Inflammatory macrophage treated with lipopolysaccharide for 4 hours (primary cell): Measurements from ENCODE around the gene NDUFA13.

Source experiments
- DNase-seq: peaks from one replicate; pipeline ENCODE4 v3.0.0-alpha.2; 2020

The NDUFA13 gene

GRCh38 chr19:19549804-19550464 lies 33.9 kb downstream of the NDUFA13 start:
- DNase-seq: peak; percentile 15

DNA sequence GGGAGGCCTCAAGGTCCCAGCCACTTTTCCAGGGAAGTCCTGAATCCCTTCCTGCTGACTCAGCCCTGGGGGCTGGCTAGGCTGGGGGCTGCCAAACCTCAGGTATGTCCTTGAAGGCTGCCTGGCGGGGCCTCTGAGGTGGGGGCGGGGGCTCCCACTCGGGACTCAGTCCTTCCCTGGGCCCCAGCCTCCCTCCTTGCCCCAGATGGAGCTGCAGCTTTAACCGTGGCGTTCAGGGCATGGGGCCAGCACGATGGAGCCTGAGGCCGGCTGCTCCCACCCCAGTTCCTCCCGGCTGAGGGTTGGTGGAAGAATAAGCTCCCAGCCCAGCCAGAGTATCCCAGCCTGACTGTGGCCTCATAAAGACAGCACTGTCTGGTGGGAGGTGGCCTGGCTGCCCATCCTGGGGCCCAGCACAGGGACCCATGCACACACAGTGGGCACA lies 34.5 kb downstream of the NDUFA13 start:
- no peak for DNase-seq

DNA sequence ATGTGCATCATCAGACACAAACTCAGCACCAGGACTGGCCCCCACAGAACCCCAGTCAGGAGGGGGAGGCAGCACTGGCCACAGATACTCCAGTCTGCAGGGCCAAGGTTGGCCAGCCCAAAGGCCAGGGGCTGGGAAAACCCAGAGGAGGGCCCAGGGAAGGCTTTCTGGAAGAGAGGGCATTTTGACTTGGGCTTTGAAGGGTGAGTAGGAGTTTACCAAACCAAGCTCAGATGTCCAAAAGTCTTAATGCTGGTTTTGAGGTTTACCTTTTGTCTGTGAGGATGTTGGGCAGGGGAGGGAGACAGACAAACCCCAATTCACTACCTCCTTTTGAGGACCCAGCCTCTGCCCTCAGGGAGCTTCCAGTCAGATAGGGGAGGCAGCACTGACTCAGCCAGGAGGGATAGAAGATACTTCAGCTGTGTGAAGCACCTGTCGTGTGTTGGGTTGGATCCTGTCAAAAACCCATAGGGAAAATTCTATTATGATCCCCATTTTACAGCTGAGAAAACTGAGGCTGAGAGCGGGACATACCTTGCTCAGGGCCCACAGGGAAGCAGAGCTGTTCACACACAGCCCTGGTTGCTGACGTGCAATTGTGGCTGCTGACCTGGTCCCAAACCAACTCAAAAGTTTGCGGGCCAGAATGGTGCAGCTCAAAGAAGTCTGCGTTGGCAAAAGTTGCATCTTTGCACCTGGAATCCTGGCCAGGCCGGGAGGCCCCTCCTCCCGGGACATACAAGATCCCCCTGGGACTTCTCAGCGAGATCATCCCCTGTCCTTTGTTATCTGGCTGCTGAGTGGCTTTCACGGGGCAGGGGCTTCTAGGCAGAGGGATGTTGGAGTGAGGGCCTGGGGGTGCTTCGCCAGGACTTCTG lies 35.2 kb downstream of the NDUFA13 start:
- no peak for DNase-seq

DNA sequence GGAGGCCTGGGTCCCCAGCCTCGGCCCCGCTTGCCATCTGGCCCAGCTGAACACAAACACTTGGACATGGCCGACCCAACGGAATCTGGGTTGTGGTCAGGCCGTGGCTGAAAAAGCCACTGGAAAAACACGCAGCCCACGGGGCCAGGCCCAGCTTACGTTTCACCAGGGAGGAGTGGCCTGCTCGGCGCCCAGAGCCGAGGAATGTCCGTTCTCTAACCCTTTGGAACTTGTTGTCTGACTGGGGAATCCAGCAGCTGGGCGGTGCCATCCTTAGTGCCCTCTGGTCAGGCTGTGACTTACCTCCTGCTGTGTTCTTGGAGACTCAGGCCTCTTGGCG lies 35.8 kb downstream of the NDUFA13 start:
- DNase-seq: no peak

DNA sequence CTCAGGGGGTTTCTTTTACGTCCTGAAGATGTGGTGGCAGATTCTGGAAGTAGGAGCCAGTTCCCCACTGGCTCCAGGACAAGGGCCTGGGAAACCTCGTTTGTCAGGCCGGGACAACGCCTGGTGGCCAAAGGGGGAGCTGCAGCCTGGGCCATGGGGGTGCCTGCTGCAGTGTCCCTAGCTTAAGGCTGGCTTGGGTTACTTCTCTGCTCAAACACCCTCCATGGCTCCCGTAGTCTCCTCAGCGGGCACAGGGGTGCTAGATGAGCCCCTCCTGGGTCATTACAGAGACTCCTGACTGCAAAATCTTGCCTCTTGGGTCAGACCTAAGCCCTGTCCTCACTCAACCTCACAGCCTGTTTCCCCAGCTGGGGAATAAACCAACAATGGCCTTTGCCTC lies 36.8 kb downstream of the NDUFA13 start:
- DNase-seq: peak; percentile 36

DNA sequence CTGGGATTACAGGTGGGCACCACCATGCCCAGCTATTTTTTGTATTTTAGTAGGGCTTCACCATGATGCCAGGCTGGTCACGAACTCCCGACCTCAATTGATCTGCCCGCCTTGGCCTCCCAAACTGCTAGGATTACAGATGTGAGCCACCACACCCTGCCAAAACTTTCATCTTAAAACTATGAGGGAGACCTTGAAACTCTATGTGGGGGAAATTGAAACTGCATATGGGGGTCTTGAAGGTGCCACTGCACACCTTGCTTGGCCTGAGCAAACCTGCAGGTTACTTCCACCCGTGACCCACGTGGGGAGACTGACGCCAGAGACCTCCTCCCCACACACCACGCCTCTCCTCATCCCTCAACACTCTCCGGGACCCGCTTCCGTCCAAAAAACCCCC lies 37.6 kb downstream of the NDUFA13 start:
- no peak for DNase-seq

DNA sequence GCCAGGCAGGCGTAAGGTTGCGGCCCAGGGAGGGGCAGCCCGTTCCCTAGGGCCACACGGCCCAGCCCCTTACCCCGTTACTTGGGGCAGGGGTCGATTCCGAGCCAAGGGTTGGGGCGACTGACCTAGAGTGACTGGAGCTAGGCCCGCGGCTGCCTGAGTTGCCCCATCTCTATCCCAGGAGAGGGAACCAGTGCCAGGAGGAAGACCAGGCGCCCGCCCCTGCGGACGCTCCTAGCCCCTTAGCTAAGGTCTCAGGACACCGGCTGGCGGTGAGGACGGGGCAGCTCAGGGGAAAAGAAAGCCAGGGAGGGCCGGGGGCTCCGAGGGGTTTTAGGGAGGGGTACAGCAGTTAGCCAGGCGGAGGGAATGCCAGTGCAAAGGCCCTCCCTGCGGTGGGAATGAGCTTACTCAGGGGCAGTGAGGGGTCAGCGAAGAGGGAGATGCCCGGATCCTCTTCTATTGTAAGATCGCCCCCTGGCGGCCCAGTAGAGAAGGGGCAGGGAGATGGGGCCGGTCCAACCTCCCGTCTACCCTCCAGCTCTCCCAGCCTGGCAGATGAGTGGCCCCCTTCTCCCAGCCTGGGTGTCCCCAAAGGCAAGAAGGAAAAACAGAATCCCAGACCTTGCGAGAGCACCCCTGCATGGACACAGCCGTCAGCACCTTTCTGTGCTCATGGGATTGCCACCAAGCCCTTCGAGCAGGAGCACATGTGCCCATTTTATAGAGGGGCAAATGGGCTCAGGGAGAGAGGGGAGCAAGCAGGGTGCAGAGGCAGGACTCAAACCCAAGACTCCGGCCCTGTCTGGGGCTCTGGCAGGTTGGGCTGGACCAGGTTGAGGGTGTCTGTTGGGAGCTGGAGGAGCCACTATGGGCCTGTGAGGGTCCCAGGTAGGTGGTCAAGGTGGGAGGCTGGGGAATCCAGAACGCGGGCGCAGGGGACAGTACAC lies 38.3 kb downstream of the NDUFA13 start:
- peak; percentile 60 for DNase-seq

GRCh38 chr19:19558055-19558454 lies 42.0 kb downstream of the NDUFA13 start:
- no peak for DNase-seq

DNA sequence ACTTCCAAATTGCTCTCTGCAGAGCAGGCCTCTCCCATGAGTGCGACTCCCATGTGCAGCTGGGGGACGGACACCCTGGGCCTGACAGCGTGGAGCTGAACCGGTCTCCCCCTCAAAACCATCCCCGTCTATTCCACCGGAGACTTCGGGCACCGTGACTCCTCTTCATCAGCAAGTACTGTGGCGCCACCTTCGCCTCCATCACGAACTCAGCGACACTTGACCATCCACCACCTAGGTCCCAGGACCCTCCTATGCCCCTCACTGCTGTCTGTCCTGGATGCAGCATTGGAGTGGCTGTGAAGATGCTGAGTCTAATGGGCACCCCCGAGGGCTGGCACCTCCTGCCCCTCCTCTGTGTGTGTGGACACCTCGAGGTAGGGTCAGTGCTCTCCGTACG lies 42.6 kb downstream of the NDUFA13 start:
- DNase-seq: no peak

DNA sequence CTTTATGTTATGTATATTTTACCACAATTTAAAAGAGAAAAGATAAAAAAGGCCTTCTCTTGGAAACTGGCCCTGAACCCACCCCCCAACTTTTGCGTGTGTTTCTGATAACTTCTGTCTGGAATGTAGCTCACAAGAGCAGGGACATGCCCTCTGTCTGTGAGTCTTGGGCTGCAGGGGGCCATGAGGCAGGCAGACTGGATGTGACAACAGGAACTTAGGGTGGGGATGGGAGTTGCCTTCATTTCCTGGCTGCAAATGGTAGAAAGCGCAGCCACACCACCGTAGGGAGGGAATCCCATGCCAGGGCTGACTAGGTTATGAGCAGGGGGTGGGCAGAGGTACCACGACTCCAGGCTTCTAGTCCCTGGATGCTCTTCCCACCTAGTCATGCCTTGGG lies 43.9 kb downstream of the NDUFA13 start:
- no peak for DNase-seq

DNA sequence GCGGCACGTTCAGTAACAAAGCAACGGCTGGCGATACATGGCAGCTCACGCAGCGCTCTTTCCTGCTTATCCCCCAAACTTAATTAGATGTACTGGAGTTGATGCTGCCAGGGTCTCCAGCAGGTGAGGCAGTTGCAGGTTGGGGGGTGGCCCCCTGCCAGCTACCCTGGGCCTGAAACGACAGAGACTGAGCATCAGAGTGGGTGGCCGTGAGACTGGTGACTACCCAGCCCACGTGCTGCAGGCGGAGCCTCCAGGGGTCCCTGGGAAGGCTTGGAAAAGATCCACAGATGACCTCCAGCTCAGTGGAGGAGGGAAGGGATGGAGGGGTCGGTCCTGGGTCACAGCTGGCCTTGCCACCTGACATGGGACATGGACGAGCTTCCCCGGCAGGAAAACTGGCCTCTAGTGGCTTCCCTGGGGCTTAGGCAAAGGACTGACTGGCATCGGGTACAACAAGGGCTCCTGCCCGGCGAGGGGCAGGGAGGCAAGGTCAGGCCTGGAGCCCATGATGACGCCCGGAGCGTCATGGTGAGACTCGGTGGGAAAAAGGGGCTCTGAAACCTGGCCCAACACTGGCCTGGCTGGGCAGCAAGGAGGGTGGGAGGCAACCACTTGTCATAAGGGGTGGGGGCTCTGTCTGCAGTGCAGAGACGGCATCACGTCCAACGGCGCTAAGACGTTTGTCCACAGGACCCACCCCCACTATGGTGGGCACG lies 46.1 kb downstream of the NDUFA13 start:
- no peak for DNase-seq

DNA sequence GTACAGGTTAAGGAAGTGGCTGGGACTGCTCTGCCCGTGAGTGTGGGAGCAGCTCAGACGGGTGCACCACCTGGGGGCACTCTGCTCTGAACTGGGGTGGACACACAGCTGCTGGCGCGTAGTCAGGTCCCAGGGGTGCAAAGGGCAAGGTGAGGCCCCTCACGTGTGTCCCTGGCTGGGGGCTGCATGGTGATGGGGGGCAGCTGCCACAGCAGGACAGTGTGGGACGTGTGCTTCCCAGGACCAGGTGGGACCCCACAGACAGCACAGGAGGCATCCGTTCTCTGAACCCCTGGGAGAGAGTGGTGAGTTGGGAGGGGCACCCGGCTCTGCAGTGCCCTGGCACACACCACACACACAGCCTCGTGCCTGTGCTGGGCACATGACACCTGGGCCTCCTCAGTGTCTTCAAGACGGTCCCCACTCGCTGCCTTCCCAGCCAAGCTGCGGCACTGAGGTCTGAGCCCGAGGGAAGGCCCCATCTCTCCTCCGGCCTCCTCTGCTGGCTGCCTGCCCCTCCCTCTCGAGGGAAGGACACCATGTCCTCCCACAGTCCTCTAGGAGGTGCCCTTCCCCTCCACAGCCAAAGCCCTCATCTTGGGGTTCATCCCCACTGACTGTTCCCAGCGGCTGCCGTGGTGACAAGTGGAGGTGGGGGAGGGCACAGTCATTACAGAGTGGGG lies 46.8 kb downstream of the NDUFA13 start:
- DNase-seq: no peak

DNA sequence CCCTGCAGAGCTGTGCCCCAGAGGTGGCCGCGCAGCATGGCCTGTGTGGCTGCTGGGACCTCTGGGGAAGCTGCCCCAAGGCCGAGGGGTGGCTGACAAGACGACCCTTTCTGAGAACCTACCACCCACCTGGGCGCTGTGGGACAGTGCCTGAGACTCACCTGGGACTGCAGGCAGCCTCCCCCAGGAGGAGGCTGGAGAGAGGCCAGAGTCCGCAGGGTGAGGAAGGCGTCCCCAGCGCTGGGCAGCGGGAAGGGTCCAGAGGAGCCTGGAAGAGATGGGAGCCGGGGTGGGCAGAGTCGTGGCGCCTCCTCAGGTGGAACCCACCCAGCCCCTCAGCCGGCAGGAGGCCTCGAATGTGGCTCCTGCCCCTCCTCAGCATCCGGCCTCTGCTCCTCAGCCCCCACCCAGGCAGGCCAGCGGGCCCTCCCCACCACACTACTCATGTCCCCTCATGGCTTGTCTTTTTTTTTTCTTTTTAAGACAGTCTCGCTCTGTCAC lies 47.4 kb downstream of the NDUFA13 start:
- DNase-seq: no peak

GRCh38 chr19:19566306-19566705 lies 50.3 kb downstream of the NDUFA13 start:
- no peak for DNase-seq

- DNase-seq: no peak
Observed at GRCh38 chr19:19567391-19567790, 51.4 kb downstream of the NDUFA13 start.

GRCh38 chr19:19568802-19569756 lies 53.1 kb downstream of the NDUFA13 start:
- no peak for DNase-seq

GRCh38 chr19:19570571-19570970 lies 54.5 kb downstream of the NDUFA13 start:
- no peak for DNase-seq

DNA sequence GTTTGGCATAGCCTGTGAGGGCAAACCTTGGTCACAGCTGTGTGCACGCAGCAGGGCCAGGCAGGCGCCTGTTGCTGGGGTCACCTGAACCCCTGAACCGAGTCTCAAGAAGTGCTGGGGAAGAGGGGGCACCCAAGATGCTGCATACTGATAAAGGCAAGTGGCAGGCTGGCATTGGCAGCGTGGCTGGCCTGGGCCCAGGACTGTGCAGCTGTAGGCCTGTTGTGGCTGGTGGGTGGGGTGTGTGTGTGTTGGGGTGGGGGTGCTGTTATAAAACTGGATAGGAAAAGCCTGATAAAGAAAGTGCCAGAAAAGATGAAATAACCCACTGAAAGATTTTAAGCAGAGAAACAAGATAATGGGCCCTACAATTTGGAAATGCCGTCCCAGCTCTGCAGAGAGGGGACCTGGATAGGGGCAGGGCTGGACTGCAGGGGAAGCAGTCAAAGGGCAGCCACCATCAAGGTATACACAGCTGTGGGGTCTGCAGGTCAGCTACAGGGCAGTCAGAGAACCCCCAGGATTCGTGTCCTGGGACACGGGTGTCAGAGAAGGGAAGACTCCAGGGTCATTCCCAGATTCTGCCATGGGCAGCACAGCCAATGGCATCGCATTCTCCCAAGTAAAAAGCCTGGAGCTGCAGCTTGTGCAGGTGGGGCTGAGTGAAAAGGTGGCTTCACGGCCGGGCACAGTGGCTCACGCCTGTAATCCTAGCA lies 55.2 kb downstream of the NDUFA13 start:
- no peak for DNase-seq

DNA sequence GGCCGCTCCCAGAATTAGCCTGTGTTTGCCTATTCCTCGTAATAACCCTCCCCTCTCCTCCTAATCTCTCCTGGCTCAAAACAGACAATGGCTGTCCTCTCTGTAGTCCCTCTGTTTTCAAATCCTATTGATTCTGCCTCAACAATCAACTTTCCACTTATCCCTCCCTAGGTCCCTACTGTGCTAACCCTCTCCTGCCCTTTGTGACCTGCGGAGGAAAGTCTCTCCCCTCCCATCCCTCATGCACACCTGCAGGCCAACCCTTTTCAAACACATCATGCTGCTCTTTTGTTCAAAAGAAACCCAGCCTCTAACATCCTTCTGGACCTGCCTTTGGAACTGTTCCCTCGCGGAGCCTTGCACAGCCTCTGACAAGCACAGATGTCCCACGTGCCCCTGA lies 59.4 kb downstream of the NDUFA13 start:
- DNase-seq: no peak
